DLD1 (cell line): Measurements from ENCODE around the gene SPOCK3.
"Not testable (repeated sequence)": the region's sequence is repeated elsewhere in the genome, so short reads cannot be mapped to it uniquely, and the experiment has no call there.

Experiments
- in situ Hi-C: cut with HindIII; loops from 2 replicates; pipeline ENCODE4 v1.10.0; 2017; ENCODE audit warnings: low sequenced_read_pairs

SPOCK3 gene

DNA sequence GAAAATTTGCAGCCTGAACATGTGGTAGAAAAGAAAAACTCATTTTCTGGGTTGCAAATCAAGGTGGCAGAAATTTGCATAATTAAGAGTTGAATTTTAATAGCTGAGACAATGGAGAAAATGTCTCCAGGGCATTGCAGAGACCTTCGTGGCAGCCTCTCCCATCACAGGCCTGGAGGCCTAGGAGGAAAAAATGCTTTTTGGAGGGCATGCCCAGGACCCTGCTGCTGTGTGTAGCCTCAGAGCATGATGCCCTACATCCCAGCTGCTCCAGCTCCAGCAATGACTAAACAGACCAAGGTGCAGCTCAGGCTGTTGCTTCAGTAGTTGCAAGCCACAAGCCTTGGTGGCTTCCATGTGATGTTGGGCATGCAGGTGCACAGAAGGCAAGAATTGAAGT, 266.1 kb downstream of the SPOCK3 start:
- in situ Hi-C loops, result not testable (repeated sequence)

DNA sequence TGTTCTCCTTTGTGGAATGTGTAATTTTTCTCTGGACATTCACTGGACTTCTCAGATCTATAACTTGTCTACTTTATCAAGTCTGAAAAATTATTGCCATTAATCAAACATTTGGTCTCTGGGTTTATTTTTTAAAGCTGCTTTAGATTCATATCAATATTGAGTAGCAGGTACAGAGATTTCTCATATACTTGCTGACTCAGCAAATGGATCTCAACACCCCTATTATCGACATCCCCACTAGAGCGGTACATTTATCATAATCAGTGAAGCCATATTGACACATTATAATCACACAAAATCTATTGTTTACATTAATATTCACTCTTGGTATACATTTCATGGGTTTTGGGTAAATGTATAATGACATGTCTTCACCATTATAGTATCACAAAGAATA, 268.7 kb downstream of the SPOCK3 start:
- in situ Hi-C loops, result no loop called here

DNA sequence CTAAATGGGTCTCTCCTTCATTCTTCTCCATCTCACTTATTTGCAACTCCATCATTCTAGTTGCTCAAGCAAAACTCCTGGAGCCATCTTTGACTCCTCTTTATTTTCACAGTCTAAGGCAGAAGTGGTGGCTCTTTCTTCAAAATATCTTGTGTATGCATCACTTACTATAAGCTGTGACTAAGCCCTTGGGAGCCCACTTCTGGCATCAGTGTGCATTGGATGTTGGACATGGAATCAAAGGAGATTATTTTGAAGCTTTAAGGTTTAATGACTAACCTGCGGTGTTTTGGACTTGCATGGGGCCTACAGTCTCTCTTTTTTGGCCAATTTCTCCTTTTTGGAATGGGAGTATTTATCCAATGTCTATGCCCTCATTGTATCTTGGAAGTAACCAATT, 276.8 kb downstream of the SPOCK3 start:
- in situ Hi-C loops, result no loop called here

DNA sequence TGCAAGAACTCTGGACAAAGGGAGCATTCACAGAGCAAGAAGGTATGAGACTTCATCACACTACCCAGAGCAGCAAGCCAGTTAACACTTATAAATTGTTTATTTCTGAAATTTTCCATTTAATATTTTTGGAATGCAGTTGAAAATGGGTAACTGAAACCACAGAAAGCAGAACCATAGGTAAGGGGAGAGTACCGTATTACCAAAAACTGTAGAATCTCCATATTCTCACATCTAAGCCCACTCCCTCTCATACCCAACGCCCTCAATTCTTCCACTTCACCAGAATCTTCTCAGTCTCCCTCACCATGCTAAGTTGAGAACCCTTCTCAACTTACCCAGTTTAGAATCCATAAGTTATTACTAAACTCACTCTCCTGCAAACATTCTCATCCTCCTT, 277.8 kb downstream of the SPOCK3 start:
- in situ Hi-C loops, result no loop called here

DNA sequence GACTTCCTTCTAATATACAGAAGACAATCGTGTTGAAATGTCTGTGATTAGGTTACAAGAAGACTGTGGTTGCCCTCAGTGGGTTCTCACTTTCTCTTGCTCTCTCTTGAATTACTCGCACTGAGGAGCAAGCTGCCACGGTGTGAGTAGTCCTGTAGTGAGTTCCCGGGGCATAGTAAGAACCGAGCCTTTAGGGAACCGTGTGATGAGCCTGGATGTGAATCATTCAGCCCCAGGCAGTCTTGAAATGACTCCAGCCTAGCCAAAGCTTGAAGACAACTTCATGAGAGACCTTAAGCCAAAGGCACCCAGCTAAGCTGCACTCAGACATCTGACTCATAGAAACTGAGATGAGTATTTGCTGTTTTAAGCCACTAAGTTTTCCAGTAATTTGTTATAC, 292.7 kb downstream of the SPOCK3 start:
- in situ Hi-C loops, result no loop called here

DNA sequence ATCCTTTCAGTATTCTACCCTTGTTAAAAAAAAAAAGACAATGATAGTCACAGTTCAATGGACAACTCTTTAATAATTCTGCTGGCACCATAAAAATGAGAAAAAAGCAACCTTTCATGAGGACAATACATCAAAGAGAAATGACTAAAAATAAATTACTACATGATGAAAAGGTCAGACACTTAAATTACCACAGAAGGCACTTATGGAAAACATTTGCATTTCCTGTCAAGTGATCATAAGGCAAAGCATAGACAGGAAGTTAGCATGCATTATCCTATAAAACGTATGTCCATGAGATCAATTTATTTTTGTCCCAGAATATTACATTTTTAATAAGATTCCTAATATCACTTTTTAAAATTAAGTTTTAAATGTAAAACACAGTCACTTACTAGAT, 303.8 kb downstream of the SPOCK3 start:
- in situ Hi-C loops, result no loop called here

DNA sequence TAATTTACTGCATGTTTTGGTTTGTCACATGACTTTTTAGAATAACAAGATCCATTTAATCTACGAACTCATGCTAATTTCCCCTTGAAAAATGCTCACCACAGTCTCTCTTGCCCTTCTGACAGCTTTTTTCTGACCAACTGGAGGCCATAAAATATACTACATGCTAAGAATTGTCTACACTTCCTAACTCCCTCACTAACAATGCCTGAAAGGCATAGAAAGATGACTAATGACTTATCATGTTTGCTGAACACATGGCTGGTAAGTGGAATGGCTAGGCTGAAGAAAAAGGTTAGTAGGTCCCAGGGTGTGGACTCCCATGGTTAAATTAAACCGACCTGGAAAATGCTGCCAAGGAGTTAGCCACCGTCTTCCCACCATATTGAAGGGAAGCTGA, 309.9 kb downstream of the SPOCK3 start:
- in situ Hi-C loops, result no loop called here

DNA sequence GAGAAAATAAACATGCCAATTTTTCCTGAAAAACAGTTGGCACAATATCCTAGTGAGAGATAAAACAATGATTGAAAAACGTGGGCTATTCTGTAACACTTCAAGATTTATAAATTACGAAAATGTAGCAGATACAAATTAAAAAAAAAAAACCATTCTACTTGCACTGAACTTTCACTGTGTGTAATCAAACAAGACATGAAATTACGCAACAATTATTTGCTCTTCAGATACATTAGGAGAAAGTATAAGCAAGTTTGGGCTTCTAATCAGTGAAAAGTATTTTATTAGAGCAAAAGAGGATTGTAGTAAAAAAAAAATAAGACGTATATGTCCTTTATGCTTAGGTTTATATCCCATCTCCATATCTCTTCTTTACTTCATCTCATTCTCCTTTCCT, 320.4 kb downstream of the SPOCK3 start:
- in situ Hi-C loops, result no loop called here

DNA sequence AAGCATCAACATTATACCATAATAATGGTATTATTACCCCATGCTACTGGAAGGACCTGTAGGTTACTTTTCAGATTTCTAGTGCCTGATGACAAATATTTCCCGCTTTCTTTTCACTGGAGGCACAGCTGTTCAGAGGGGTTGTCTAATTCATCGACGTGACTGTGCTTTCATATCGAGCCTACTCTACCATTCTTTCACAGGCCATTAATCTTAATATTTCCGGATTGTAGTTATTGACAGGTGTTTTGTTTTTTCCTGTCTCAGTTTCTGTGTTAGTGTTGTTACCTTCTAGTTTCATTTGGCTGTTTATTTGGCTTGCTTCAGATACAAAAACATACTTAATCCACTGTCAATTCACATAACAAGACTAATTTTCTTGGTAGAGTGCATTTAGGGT, 330.9 kb downstream of the SPOCK3 start:
- in situ Hi-C loops, result no loop called here

DNA sequence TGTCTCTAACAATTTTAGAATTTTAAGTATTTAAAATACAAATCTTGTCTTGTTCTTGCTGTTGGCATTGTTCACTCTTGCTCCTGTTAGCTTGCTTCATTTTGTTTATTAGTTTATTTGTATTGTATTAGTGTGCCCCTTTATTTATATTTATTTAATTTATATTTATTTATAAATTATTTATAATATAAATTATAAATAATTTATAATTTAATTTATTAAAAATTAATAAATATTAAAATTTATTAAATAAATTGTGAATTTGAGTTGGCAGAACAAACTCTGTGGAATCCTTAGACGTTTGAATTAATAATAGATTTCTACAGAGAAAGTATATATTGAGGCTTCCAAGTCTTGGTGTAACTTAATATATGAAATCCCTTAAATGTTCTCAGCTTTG, 331.4 kb downstream of the SPOCK3 start:
- in situ Hi-C loops, result no loop called here

DNA sequence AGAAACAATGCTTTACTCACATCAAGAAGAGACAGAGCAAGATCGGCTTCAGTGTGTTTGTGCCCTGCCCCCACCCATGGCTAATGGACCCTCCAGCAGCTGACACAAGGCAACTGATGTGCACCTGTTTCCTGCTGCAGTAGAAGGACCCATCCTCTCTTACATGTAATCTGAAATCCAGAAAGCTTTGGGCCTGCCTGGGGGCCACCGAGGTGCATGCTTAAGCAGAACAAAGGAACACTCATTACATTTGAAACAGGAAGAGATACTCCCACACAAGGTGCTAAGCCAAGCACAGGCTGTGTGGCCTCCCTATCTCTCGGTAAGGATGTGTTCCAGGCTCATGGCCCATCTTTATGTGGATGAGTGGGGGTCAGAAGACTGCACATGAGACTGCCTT, 338.0 kb downstream of the SPOCK3 start:
- in situ Hi-C loops, result no loop called here

DNA sequence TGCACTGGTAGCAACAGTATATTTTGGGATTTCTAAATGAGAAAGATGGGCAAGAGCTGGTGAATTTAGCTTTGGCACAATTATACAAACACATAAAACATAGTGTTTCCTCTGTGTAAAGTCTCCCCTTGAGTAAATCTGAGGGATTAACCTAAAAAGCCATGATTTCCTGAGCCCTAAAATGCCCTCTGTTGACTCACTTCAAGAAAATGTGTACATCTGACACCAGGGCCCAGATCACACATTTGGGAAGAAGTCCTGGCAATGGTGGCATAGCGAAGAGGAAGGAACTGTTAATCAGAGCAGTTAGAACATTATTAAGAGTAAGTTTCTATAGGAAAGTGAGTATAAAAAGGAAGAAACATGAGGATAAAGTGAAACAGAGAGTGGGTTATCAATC, 338.5 kb downstream of the SPOCK3 start:
- in situ Hi-C loops, result no loop called here

DNA sequence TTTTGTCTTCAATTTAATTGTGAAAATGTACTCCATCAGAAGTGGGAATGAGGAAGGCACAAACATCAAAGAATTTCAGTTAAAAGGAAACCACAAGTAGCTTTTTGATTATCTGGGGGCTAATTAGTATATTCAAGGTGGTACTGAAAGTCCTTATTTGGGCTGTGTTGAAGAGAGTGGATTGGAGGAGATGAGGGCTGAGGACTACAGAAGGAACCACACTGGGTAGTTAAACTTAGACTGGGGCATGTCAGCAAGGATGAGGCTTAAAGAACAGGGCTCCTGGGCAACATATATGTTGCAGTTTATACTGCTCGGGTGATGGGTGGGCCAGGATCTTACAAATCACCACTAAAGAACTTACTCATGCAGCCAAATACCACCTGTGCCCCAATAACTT, 346.8 kb downstream of the SPOCK3 start:
- in situ Hi-C loops, result no loop called here

DNA sequence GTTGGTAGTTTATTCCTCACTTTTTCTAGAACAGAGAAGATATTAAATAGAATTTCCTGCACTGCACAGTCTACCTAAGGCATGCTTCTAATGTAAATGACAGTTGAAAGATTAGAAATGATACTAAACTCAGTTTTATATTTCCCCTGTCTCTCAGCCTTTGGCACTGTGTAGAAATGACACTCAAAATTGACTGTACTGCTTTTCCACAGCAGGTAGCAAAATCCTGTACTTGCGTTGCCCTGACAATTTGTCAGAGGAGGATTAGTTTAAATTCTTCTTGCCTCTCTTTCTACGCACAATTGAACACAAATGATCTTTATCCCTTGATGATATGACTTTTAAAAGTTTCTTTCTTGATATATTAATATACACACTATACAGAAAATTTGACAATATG, 347.6 kb downstream of the SPOCK3 start:
- in situ Hi-C loops, result no loop called here

DNA sequence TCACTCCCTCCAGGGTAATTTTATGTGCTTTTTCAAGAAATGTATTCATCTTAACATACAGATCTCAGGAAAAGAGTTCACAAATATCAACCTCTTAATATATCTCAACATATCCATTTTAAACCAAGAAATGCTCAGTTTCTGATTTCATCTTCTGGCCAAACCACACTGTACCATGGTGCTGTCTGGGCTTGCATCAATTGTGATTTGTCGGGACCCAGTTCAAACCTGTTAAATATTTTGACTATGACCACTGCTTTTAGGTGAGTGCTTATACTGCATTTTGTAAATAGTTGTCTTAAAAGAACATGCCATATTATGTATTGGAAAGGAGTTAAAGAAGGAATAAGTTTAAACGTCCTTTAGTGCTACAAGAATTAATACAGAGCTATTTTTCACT, 352.1 kb downstream of the SPOCK3 start:
- in situ Hi-C loops, result no loop called here

DNA sequence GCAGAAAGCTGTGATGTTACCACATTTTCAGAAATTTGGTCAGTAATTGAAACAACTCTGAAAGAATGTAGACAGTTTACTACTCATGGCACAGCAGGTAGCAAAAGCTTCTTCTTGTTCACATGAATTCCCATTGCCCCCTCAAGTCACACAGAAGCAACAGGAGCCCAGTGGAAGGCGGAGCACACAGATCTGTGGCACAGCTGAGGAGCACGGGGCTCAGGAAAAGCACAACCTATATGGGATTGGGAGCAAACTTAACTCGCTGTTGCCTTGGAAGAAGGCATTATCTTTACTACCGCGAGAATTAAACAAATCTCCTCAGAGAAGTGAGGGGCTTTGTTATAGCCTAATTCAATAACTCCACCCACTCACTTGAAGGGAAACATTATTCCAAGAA, 358.5 kb downstream of the SPOCK3 start:
- in situ Hi-C loops, result no loop called here

DNA sequence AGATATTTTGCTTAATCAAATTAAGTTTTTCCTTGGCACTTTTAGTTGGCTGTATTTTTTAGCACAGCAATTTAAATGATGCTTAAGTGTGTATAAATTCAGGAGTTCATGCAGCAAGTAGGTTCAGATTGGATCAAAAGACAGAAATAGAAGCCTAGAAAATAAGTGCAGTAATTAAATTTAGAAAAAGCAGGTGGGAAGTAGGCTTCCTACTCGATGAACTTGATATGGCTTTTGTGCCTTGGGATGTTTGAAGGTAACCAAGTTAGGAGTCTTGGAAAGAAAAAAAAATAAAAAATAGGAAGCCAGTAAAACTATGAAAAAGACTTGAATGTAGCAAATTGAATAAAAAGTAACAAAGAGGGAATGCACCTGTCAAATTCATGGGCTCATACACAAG, 372.3 kb downstream of the SPOCK3 start:
- in situ Hi-C loops, result no loop called here

DNA sequence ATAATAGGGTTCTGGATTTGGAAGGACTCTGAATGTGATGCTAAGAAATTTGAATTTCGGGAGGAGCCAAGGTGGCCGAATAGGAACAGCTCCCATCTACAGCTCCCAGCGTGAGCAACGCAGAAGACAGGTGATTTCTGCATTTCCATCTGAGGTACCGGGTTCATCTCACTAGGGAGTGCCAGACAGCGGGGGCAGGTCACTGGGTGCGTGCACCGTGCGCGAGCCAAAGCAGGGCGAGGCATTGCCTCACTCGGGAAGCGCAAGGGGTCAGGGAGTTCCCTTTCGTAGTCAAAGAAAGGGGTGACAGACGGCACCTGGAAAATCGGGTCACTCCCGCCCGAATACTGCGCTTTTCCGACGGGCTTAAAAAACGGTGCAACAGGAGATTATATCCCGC, 383.9 kb downstream of the SPOCK3 start:
- in situ Hi-C loops, result not testable (repeated sequence)

DNA sequence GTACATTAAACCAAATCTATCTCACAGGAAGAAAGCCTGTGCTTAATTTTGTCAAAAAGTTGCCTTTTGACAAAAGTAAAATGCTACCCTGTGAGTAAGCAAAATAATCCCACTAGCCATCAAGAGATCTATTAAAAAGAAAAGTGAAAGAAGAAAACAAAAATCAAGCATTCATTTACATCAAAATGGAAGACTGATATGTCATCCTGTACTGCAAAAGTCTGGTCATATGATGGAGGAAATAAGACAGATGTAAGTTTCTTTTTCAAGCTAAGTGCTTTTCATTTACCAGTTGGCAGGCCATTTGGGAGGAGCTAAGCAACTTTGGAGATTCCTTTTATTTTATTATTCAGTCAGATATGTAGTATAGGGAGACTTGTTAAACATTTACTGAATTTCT, 387.4 kb downstream of the SPOCK3 start:
- in situ Hi-C loops, result no loop called here

DNA sequence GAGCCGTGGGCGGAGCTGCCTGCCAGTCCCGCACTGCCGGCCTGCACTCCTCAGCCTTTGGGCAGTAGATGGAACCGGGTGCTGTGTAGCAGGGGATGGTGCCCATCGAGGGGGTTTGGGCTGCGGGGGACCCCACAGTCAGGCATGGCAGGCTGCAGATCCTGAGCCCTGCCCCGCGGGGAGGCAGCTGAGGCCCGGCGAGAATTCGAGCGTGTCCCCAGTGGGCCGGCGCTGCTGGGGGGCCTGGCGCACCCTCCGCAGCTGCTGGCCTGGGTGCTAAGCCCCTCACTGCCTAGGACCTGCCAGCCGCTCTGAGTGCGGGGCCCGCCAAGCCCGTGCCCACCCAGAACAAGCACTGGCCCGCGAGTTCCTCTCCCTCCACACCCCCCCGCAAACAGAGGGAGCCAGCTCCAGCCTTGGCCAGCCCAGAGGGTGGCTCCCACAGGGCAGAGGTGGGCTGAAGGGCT, 391.5 kb downstream of the SPOCK3 start:
- in situ Hi-C loops, result no loop called here

DNA sequence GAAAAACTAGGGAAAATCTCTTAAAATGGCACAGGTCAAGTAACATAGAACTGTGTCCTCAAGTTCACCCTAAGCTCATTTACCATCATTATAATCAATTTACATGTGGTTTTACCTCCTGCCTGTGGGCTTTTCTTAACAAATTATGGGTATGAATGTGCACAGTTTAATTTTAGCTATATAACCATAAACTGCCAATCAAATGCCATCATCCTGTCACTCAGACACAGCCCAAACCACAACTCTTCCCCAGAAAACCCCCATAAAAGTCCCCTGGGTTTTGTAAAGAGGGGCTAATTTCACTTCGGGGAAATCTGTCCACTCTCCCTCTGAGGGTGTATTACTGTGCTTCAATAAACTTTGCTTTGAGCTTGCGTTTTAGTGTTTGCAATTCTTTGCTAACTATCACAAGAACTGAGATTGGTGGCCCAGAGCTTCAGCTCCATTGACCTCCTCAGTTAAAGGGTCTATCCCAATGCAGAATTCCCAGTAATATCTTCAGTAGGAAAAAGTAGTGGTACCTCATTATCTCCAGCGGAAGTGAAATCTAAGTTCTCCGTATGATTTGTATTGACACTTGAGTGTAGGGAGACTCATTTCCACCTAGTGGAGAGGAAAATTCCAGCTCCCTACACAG, 394.6 kb downstream of the SPOCK3 start:
- in situ Hi-C loops, result no loop called here

DNA sequence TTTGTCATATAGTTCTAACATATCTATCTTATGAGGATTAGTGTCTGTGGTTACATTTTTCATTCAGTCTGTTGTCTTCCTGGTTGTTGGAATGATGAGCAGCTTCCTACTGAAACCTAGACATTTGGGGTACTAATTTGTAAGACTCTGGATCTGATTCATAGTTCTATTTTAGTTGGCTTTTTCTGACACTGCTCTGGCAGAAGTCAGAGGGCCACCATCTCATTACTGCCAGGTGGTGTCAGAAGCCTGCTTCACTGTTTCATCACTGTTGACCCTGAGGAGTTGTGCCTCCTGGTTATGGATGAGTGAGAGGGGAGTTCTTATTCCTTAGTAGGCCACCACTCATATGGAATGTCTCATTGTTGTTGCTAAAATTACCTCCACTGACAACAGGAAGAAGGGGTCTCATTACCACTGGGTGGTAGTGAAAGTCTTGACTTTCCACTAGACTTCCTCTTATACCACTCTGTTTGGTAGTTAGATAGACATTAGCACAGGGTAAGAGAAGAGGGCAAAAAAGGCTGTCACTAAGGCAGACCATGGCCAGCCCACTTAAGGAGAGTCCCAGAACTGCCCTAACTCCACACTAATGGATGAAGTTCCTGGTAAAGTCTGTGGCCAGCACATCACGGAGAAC, 395.2 kb downstream of the SPOCK3 start:
- in situ Hi-C loops, result no loop called here

DNA sequence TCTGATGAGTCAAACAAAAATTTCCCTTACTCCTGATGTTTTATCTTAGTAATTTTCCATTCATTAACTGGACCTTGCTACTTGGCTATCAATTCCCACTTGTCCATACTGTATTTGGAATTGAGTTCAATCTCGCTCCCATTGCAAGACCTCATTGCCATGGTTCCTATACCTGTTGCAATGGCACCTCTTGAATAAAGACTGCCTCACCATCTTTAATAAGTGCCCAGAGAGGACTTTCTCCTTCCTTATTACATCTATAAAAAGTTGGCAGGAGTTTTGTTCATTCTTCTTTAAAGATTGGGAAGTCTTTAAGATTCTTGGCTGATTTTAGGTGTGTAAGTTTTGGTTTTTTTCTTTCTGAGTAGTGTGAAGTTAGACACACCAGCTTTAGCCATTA, 397.4 kb downstream of the SPOCK3 start:
- in situ Hi-C loops, result no loop called here
